T-helper 17 cell (primary cell): ENCODE measurements around the gene GOLGA6L24. TPM values are rescaled to one million over a fixed set of nuclear protein-coding genes. Genes with fewer than 3 reads are reported as not detected.
"Not testable (repeated sequence)": the region's sequence is repeated elsewhere in the genome, so short reads cannot be mapped to it uniquely, and the experiment has no call there.

ENCODE experiments used
- ATAC-seq: fragments of 150-1000 bp; cut with Tn5 transposase; 2 replicates; pipeline ENCODE4 v1.10.0; 2021; ENCODE audit warnings: mild to moderate bottlenecking, moderate library complexity
- DNase-seq, 3 donors: peaks; one replicate each; pipeline versions ENCODE4 v3.0.0 to v3.0.0-alpha.2; 2020 to 2021
- H3K9me3 ChIP-seq: one replicate; pipeline ENCODE4 v1.7.0; 2013; ENCODE audit warnings: low read length, mild to moderate bottlenecking; ENCODE audit not compliant: control insufficient read depth, poor library complexity, severe bottlenecking
- H3K27ac Mint-ChIP-seq: one replicate; pipeline ENCODE4 v1.8.0; 2022; ENCODE audit warnings: mild to moderate bottlenecking, moderate library complexity, mixed read lengths
- H3K27me3 Mint-ChIP-seq: one replicate; pipeline ENCODE4 v1.8.0; 2022; ENCODE audit warnings: mixed read lengths
- H3K36me3 Mint-ChIP-seq: one replicate; pipeline ENCODE4 v1.8.0; 2022; ENCODE audit warnings: low read depth, mixed read lengths
- H3K4me1 Mint-ChIP-seq: one replicate; pipeline ENCODE4 v1.8.0; 2022; ENCODE audit warnings: mild to moderate bottlenecking, mixed read lengths
- H3K4me3 Mint-ChIP-seq: one replicate; pipeline ENCODE4 v1.8.0; 2022; ENCODE audit warnings: mild to moderate bottlenecking, moderate library complexity, mixed read lengths
- total RNA-seq, 4 donors: library from RNA in 2 of 4; stranded (reverse) in 2 of 4; gene quantifications; one replicate each; pipeline ENCODE4 v1.2.3 and lab custom pipeline; 2022 to 2026

Gene GOLGA6L24
- total RNA-seq, 2 donors from 2014 or later = not detected

DNA sequence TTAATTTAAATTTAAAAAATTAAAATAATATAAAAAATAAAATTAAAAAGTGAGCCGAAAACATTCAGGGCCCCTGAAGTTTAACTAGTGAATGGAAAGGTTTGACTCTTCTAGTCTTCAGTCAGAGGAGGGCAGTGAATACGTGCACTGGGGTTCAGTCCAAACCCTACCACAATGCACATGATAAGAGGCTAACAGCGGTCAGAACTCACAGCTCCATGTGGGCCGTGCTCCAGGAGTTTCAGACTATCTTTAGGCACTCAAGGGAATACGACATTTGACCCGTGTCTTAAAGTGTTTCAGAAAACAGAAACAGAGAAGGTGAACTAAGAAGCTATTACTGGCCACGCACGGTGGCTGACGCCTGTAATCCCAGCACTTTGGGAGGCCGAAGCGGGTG lies 47.4 kb downstream of the GOLGA6L24 start:
- H3K27me3 Mint-ChIP-seq, ATAC-seq, H3K9me3 ChIP-seq, DNase-seq, H3K4me3 Mint-ChIP-seq, H3K36me3 Mint-ChIP-seq, H3K4me1 Mint-ChIP-seq, H3K27ac Mint-ChIP-seq: not testable (repeated sequence)

DNA sequence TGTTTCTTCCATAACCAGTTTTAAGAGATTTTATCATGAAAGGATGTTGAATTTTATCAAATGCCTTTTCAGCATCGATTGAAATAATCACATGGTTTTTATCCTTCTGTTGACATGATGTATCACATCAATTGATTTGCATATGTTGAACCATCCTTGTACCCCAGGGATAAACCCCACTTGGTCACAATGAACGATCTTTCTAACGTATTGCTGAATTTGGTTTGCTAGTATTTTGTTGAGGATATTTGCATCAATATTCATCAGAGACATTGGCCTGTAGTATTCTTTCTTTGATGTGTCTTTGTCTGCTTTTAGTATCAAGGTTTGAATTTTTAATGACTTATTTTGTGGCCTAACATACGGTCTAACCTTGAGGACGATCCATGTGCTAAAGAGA lies 49.2 kb downstream of the GOLGA6L24 start:
- DNase-seq, ATAC-seq, H3K27ac Mint-ChIP-seq, H3K9me3 ChIP-seq, H3K4me1 Mint-ChIP-seq, H3K36me3 Mint-ChIP-seq, H3K4me3 Mint-ChIP-seq, H3K27me3 Mint-ChIP-seq: not testable (repeated sequence)

Other genes with a start within 250 kb of the GOLGA6L24 start
- gene HERC2, start 35.9 kb downstream of the GOLGA6L24 start, total RNA-seq = 10 to 100 TPM; 32.9 to 39.1 TPM
- not detected for gene GOLGA8F, start 20.6 kb upstream of the GOLGA6L24 start, total RNA-seq
- not detected for gene GOLGA8G, start 174.9 kb upstream of the GOLGA6L24 start, total RNA-seq
- not detected for gene GOLGA6L25, start 195.5 kb upstream of the GOLGA6L24 start, total RNA-seq